Neural cell (in vitro differentiated cells): ENCODE results near the gene YTHDC2.

Experiments
- EP300 ChIP-seq: fragments of 450-650 bp; conservative IDR thresholded peaks from 2 replicates; pipeline ENCODE4 v1.6.1; 2014; ENCODE audit warnings: antibody characterized with exemption, mild to moderate bottlenecking, moderate library complexity; ENCODE audit not compliant: poor library complexity, severe bottlenecking
- EZH2 ChIP-seq: fragments of 200-600, 300-800 bp; shearing (Covaris generic), sonication (generic); IDR thresholded peaks from 2 replicates; pipeline ENCODE4 v1.6.1; 2014; ENCODE audit warnings: antibody characterized with exemption, low read length, borderline replicate concordance, mild to moderate bottlenecking; ENCODE audit not compliant: insufficient read depth, poor library complexity, severe bottlenecking
- MXI1 ChIP-seq: fragments of 450-650 bp; conservative IDR thresholded peaks from 2 replicates; pipeline ENCODE4 v1.6.1; 2014; ENCODE audit warnings: antibody characterized with exemption, mild to moderate bottlenecking; ENCODE audit not compliant: poor library complexity, severe bottlenecking
- POLR2AphosphoS5 ChIP-seq: IDR thresholded peaks from 2 replicates; pipeline ENCODE4 v1.6.1; 2012
- RAD21 ChIP-seq: fragments of 450-650 bp; conservative IDR thresholded peaks from 2 replicates; pipeline ENCODE4 v1.6.1; 2014; ENCODE audit warnings: antibody characterized with exemption, mild to moderate bottlenecking, moderate library complexity
- SMC3 ChIP-seq: fragments of 450-650 bp; conservative IDR thresholded peaks from 2 replicates; pipeline ENCODE4 v1.6.1; 2014; ENCODE audit warnings: antibody characterized with exemption, mild to moderate bottlenecking, moderate library complexity; ENCODE audit not compliant: poor library complexity
- TAF1 ChIP-seq: IDR thresholded peaks from 2 replicates; pipeline ENCODE4 v1.6.1; 2012; ENCODE audit warnings: low read depth
- TF ChIP-seq, protein P1 (sequence below): fragments of 450-650 bp; IDR thresholded peaks from 2 replicates; pipeline ENCODE4 v1.5.1; 2014; ENCODE audit warnings: antibody characterized with exemption, mild to moderate bottlenecking, moderate library complexity; ENCODE audit not compliant: poor library complexity, severe bottlenecking
- TF ChIP-seq, protein P2 (sequence below): IDR thresholded peaks from 2 replicates; pipeline ENCODE4 v1.6.1; 2012; ENCODE audit warnings: borderline replicate concordance

DNA sequence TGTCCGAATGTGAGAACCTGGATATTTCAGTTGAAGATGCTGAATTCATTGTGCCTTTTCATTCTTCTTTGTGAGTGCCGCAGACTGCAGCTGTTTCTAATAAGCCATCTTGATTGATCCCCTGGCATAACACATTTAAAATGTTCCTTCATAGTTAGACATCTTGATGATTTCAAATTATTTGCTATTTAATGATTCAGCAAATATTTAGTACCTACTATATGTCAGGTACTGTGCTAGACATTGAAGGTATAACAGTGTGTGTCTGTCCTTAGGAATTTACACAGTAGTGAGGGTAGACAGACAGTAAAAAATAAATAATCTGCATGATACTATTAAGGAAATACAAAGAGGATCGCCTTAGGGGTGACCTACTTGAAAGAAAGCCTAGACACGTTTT, 61.6 kb downstream of the YTHDC2 start:
- TF ChIP-seq, protein P1, sequence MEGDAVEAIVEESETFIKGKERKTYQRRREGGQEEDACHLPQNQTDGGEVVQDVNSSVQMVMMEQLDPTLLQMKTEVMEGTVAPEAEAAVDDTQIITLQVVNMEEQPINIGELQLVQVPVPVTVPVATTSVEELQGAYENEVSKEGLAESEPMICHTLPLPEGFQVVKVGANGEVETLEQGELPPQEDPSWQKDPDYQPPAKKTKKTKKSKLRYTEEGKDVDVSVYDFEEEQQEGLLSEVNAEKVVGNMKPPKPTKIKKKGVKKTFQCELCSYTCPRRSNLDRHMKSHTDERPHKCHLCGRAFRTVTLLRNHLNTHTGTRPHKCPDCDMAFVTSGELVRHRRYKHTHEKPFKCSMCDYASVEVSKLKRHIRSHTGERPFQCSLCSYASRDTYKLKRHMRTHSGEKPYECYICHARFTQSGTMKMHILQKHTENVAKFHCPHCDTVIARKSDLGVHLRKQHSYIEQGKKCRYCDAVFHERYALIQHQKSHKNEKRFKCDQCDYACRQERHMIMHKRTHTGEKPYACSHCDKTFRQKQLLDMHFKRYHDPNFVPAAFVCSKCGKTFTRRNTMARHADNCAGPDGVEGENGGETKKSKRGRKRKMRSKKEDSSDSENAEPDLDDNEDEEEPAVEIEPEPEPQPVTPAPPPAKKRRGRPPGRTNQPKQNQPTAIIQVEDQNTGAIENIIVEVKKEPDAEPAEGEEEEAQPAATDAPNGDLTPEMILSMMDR = no peak
- TF ChIP-seq SMC3 (no peak), MXI1 (no peak), POLR2AphosphoS5 (no peak), EP300 (no peak), EZH2 (no peak), RAD21 (no peak), TAF1 (no peak)
- TF ChIP-seq, protein P2, sequence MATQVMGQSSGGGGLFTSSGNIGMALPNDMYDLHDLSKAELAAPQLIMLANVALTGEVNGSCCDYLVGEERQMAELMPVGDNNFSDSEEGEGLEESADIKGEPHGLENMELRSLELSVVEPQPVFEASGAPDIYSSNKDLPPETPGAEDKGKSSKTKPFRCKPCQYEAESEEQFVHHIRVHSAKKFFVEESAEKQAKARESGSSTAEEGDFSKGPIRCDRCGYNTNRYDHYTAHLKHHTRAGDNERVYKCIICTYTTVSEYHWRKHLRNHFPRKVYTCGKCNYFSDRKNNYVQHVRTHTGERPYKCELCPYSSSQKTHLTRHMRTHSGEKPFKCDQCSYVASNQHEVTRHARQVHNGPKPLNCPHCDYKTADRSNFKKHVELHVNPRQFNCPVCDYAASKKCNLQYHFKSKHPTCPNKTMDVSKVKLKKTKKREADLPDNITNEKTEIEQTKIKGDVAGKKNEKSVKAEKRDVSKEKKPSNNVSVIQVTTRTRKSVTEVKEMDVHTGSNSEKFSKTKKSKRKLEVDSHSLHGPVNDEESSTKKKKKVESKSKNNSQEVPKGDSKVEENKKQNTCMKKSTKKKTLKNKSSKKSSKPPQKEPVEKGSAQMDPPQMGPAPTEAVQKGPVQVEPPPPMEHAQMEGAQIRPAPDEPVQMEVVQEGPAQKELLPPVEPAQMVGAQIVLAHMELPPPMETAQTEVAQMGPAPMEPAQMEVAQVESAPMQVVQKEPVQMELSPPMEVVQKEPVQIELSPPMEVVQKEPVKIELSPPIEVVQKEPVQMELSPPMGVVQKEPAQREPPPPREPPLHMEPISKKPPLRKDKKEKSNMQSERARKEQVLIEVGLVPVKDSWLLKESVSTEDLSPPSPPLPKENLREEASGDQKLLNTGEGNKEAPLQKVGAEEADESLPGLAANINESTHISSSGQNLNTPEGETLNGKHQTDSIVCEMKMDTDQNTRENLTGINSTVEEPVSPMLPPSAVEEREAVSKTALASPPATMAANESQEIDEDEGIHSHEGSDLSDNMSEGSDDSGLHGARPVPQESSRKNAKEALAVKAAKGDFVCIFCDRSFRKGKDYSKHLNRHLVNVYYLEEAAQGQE = no peak
